HG03135 (cell line): ENCODE measurements around the gene COL8A2.

Experiments
- ATAC-seq: cut with Tn5 transposase; IDR thresholded peaks from one replicate; pipeline ENCODE4 v1.9.1; 2021; ENCODE audit warnings: mild to moderate bottlenecking, moderate library complexity; ENCODE audit not compliant: unreplicated experiment

COL8A2 gene

DNA sequence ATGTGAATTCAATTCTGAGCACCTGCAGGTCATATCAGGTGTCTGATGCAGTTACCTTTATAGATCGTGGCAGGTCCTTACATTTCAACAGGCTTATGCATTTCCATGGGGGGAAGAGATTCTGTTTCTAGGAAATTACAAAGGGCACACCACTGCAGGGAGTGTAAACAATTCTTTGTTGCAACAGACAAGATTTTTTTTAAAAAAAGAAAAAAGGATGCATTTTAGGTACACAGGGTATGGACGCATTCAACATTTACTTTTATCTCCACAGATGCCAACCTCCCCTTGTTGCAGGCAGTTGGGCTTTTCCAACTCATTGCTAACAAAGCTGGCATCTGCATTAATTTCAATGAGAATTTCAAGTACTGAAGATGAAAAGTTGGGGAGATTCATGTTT, 54.7 kb downstream of the COL8A2 start:
- no peak for ATAC-seq

DNA sequence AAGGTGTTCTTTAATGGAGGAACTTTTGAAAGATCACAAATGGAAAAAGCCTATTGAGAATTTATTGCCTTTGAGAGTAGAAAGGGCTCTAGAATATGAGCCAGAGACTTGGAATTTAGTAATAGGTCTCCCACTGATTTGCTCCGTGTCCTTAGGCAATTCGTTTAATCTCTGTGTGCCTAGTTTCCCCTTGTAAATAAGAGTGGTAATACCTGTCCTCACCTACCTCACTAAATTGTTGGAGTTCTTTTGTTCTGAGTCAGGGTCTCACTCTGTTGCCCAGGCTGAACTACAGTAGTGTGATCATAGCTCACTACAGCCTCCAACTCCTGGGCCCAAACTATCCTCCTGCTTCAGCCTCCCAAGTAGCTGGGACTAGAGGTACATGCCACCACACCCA, 56.2 kb downstream of the COL8A2 start:
- ATAC-seq: no peak

GRCh38 chr1:36067871-36068270, 57.2 kb downstream of the COL8A2 start:
- ATAC-seq: no peak

DNA sequence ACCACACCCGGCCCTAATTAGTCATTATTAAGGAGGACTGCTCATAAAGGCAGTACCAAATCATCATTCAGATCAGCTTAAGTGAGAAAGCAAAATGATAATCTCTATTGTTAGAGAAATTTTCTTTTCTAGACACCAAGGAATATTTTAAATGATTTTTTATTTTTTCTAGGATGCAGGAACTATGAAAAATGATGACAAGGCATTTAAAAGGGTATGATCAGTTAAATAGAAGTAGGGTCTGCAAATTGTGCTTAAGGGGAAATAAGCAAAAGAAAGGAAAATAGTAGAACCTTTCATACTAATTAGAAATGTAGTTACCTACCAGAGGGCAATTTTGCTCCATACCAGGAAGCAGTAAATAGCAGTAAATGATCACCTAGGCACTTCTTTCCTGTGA, 62.7 kb downstream of the COL8A2 start:
- ATAC-seq: no peak

GRCh38 chr1:36055706-36056105, 69.3 kb downstream of the COL8A2 start:
- ATAC-seq: no peak

DNA sequence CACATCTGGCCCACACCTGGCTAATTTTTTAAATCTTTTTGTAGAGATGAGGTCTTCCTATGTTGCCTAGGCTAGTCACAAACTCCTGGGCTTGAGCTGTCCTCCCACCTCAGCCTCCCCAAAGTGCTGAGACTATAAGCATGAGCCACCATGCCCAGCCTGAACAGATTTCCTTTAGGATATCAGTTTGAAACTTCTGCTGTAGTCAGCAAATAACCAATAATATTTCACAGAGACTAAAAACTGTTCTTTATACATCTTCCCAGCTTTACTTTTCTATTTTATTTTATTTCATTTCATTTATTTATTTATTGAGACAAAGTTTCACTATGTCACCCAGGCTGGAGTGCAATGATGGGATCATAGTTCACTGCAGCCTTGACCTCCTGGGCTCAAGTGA, 71.0 kb downstream of the COL8A2 start:
- ATAC-seq: no peak

DNA sequence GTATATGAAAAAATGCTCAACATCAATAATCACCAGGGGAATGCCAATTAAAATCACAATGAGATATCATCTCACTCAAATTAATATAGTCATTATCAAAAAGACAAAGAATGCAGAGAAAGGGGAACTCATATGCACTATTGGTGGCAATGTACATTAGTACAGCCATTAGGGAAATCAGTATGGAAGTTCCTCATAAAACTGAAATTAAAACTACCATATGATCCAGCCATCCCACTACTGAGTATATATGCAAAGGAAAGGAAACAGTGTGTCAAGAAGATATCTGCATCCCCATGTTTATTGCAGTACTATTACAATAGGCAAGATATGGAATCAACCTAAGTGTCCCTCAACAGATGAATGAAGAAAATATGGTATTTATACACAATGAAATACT, 73.2 kb downstream of the COL8A2 start:
- ATAC-seq: no peak
